AG08396 (cell line): ENCODE data around the gene TMEM168.
"Not testable (repeated sequence)": the region's sequence is repeated elsewhere in the genome, so short reads cannot be mapped to it uniquely, and the experiment has no call there.

ENCODE experiments used
- DNase-seq: peaks from one replicate; pipeline ENCODE4 v3.0.0; 2012; ENCODE audit warnings: low spot score, mixed read lengths

TMEM168 gene

GRCh38 chr7:112789817-112790585 is at the start of gene TMEM168:
TSS of gene TMEM168 (minus strand) at chr7:112790393. CDS start at chr7:112784825, 5,568 bp downstream.
- DNase-seq: peak; percentile 83

- DNase-seq: not testable (repeated sequence)
These were observed 45.7 kb upstream of the TMEM168 start for GRCh38 chr7:112835928-112836327.

GRCh38 chr7:112833082-112833481 is 42.9 kb upstream of the TMEM168 start:
- no peak for DNase-seq

DNA sequence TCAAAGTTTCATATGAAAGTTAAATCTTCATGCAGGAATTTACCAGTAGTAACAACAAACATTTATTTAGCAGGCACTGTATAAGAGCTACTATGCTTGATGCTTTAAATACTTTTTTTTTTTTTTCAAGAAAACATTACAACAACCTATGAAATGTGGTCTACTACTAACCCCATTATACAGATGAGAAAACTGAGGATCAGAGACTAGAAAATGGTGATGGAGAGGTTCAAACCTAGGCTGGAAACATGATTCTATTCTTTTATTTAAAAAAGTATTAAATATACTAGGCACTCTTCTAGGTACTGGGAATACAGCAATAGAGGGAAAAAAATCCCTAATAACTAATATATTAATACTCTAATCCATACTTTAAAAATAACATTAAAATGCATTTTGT is 40.6 kb upstream of the TMEM168 start:
- DNase-seq: no peak

DNA sequence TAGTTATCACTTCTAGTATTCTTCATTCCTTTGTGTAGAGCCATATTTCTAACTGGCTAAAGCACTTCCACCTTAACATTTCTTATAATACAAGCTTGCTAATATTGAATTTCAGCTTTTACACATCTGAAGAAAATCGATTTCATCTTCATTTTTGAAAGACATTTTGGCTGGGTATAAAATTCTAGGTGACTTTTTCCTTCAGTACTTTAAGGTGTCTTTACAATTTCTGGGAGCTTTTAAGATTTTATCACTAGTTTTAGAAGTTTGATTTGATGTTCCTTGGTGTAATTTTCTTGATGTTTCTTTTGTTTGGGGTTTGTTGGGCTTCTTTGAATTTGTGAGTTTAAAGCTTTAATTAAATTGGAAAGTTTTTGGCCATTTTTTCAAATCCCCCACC is 38.5 kb upstream of the TMEM168 start:
- no peak for DNase-seq

DNA sequence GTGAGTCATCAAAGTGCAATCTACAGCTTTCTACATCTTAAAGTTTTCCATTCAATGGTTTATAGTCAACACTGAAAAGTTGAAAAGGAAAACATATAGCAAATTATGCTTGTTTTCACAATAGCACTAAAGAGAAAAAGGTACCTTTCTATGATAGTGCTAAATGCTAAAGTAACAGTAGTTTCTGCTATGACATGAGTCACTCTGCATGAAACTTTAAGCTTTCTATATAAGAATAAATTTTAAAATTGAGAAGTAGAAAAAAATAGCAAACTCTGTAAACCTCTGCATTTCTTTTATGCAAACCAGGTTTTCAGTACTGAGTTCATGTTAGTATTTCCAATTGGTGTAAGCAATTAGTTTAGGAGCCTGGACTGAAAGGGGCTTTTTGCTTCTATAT is 31.2 kb upstream of the TMEM168 start:
- DNase-seq: no peak

- no peak for DNase-seq
These were observed 29.3 kb upstream of the TMEM168 start for GRCh38 chr7:112819536-112819935.

- no peak for DNase-seq
These were observed 16.0 kb upstream of the TMEM168 start for GRCh38 chr7:112806156-112806555.

GRCh38 chr7:112802406-112802805 is 12.2 kb upstream of the TMEM168 start:
- no peak for DNase-seq

DNA sequence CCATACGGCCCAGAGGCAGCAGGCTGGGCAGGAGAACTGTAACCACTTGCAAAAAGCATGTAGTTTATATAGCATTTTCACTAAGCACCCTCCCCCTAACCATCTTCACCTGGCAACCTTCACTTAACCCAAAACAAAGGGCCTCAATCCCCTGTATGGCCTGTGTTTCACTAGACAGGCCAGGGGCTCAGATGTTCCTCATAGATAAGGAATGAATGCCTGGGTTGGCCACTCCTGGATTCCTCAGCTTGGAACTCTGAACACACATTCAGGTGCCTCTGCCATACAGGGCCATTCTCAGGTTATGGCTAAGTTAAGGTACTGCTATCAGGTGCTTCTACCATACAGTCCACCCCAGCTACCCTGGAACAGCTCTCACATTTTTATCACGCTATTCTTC is 10.3 kb upstream of the TMEM168 start:
- DNase-seq: no peak

GRCh38 chr7:112799448-112800120 is 9.4 kb upstream of the TMEM168 start:
- no peak for DNase-seq

DNA sequence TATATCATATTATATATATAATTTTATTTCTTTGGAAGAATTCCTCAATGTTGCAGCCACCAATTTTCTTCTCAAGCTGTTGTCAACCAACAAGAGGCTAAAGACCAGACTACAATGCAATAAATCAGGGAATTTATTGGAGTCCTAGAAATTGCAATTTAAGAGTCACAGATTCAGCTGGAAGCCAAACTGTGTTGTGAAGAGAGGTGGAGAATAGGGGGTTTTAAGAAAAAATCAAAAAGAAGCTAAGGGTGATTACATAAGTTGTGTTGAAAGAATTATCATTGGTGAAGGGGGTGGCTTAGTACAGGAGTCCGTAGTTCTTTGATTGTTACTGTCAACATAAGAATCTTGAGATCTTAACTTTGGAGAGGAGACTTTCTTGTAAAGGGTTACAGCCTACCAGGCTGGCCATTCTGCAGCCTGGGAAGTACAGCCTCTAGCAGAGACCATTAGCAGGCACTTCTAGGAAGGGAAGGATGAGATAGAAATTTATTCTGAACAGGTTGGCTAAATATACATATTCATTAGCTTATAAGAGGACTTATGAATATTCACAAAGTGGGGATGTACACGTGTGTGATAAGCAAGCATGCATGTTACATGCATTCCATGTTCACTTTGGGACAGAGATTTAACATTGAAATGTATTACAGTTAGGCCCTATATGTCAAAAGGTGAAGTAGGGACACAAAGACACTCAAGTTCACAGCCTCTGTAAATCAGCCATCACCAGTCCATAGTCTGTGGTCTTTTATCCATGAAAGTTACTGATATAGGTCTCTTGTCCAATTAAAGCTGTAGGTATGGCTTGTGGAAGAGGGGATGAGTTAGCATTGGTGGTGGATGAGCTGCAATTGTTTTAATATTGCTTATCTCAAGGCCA is 8.3 kb upstream of the TMEM168 start:
- DNase-seq: no peak

DNA sequence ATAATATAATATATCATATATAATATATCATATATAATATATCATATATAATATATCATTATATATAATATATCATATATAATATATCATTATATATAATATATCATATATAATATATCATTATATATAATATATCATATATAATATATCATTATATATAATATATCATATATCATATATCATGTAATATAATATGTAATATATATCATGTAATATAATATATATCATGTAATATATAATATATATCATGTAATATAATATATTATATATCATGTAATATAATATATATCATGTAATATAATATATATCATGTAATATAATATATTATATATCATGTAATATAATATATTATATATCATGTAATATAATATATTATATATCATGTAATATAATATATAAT is 6.4 kb upstream of the TMEM168 start:
- DNase-seq: not testable (repeated sequence)

- no peak for DNase-seq
These were observed 2.2 kb upstream of the TMEM168 start for GRCh38 chr7:112792441-112792840.

DNA sequence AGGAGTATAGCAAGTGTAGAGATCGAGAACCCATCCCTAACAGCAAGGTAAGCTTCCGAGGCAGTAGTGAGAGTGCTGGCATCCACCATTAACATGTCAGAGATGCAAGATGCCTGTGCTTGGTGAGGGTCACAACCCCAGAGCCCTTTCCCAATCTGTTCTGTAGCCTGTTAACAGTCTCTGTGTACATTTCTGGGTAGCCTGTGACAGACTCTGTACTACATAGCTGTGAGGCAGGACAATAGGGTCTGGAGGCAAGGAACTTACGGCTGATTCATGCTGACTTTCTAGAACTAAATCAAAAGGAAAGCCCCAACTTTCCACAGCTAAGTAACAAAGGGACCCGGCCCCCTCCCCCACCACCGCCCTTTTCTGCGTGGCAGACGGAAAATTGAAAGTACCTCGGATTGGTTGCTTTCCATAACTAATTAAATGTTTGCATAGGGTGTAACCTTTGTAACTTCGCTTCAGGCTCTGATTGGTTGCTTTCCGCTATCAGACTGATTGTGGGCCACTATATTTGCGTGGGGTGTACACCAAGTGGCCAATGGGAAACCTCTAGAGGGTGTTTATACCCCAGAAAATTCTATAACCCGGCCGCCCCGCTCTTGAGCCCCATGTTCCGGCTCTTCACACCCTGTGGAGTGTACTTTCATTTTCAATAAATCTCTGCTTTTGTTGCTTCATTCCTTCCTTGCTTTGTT is 1.4 kb upstream of the TMEM168 start:
- no peak for DNase-seq

GRCh38 chr7:112790586-112791003 is 402 bp upstream of the TMEM168 start:
- DNase-seq: no peak

- DNase-seq: no peak
These were observed 758 bp downstream of the TMEM168 start for GRCh38 chr7:112789453-112789816.

DNA sequence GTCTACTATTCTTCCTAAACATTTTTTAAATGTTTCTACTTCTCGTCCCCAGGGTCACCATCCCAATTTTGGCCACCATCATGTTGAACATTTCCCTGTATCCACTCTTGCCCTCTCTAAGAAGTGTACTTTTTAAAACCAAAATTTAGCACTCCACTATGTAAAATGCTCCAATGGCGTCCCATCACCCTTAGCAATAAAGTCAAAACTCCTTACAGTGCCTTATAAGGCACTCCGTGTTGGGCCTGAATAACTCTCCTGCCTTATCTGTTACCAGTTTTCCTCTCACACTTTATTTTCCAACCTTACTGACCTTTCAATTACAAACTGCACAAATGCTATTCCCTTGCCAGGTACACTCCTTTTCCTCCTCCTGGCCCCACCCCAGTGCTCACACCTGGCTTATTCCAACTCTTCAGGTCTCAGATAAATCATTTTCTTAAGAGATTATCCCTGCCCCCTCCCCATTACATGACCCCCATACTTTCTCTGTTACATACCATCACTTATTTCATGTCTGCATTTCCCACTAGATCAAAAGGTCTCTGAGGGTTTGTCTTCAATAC is 1.3 kb downstream of the TMEM168 start:
- DNase-seq: no peak

GRCh38 chr7:112784603-112785002 is 5.6 kb downstream of the TMEM168 start:
- DNase-seq: no peak

- peak; percentile 4 for DNase-seq
These were observed 7.7 kb downstream of the TMEM168 start for GRCh38 chr7:112782498-112782897.

DNA sequence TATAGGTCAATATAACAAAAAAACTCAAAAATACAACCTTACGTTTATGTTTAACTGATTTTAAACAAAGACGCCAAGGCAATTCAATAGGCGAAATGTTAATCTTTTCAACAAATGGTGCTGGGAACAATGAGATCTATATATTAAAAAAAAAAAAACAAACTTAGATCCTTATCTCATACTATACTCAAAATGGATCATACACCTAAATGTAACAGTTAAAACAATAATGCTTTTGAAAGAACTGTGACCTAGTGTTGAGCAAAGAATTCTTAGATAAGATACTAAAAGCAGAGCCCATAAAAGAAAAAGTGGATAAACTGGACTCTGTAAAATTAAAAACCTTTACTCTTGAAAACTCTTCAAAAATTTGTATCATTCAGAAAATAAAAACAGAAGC is 8.6 kb downstream of the TMEM168 start:
- DNase-seq: no peak

DNA sequence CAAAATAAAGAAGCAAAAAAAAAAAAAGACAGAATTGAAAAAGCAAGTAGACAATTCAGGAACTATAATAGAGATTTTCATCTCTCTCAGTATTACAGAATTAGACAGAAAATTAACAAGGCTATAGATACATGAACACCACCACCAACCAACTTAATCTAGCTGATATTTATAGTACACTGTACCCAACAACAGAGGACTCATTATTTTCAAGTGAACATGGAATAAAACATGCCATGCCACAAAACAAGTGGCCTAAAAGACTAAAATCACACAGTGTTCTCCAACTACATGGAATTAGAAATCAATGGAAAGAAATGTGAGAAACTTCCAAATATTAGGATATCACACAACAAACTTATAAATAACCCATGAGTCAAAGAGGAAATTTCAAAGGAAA is 9.1 kb downstream of the TMEM168 start:
- DNase-seq: no peak
